Muscle of leg (tissue), 11 donors: Measurements from ENCODE around the gene IPMK. TPM values are rescaled to one million over a fixed set of nuclear protein-coding genes. Genes with fewer than 3 reads are reported as not detected.
"Not testable (repeated sequence)": the region's sequence is repeated elsewhere in the genome, so short reads cannot be mapped to it uniquely, and the experiment has no call there.

Experiments
- DNase-seq: peaks from one replicate; pipeline ENCODE4 v3.0.0; 2013
- H3K27ac ChIP-seq: one replicate; pipeline ENCODE4 v1.5.1; 2013; ENCODE audit warnings: mild to moderate bottlenecking, low read length, control low read depth
- H3K27me3 ChIP-seq: one replicate; pipeline ENCODE4 v1.6.1; 2013; ENCODE audit warnings: low read length; ENCODE audit not compliant: control insufficient read depth, insufficient read depth
- H3K36me3 ChIP-seq: one replicate; pipeline ENCODE4 v1.6.1; 2013; ENCODE audit warnings: low read length; ENCODE audit not compliant: control insufficient read depth, insufficient read depth
- H3K4me1 ChIP-seq: one replicate; pipeline ENCODE4 v1.6.1; 2013; ENCODE audit warnings: low read length; ENCODE audit not compliant: control insufficient read depth, insufficient read depth
- H3K4me3 ChIP-seq: one replicate; pipeline ENCODE4 v1.5.1; 2013; ENCODE audit warnings: low read length, control low read depth
- H3K9me3 ChIP-seq: replicated peaks from 2 replicates; pipeline ENCODE4 v1.6.1; 2013; ENCODE audit warnings: low read depth, low read length; ENCODE audit not compliant: control insufficient read depth
- WGBS: methylation state at CpG from one replicate; pipeline ENCODE4 v1.1.5; 2013; ENCODE audit warnings: missing lambda C conversion rate; ENCODE audit not compliant: insufficient coverage; 5-methylcytosine and 5-hydroxymethylcytosine counted together
- polyA plus RNA-seq, 8 donors: library from polyadenylated mRNA; unstranded; fragments of 120-200 nt; gene quantifications; one replicate each; pipeline versions ENCODE4 v1.2.1 to v1.2.3, GENCODE V29; 2013; ENCODE audit warnings: inconsistent platforms in 1 of 8, low replicate concordance in 1 of 8; ENCODE audit not compliant: insufficient read length in 8 of 8, insufficient read depth in 1 of 8
- total RNA-seq: library from RNA; stranded (reverse); fragments of 120-200 nt; gene quantifications from one replicate; pipeline ENCODE4 v1.2.4, GENCODE V29; 2013

Gene IPMK
- total and polyA plus RNA-seq, 9 donors: 2.7 to 4.6 (median 3.5) TPM

DNA sequence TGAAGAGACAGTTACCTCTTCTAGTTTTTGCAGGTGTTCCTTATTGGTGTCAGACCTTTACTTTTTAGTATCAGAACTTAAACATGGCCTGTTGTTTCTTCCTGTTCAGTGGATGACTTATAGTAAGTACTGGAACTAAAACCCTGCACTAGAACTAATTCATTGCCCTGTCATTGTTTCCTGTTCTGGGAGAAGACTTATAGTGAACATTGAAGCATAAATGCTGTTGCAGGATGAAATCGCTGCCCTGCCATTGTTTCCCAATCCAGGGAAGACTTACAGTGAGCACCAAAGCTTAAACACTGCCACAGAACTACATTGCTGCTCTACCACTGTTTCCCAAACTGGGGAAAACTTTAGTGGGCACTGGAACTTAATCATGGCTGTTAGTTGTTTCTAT, 13.1 kb downstream of the IPMK start:
- no CpG with 5 or more reads among the region's 1 CpG for WGBS
- H3K9me3 ChIP-seq: peaks cover 5% of the 10 kb centered on the region

DNA sequence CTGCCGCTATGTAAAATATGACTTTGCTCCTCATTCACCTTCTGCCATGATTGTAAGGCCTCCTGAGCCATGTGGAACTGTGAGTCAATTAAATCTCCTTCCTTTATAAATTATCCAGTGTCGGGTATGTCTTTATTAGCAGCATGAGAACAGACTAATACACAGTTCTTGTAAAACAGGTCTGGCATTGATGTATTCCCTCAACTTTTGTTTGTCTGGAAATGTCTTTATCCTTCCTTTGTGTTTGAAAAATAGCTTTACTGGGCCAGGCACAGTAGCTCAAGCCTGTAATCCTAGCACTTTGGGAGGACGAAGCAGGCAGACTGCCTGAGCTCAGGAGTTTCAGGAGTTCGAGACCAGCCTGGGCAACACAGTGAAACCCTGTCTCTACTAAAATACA, 14.5 kb downstream of the IPMK start:
- H3K36me3 ChIP-seq: peaks cover 2% of the 10 kb centered on the region
- no peak overlapping the region for H3K4me3 ChIP-seq
- DNase-seq: no peak
- no peaks in the 10 kb centered on the region for H3K27me3 ChIP-seq
- no peaks in the 10 kb centered on the region for H3K4me1 ChIP-seq
- H3K27ac ChIP-seq: no peak overlapping the region
- peaks cover 5% of the 10 kb centered on the region for H3K9me3 ChIP-seq
- WGBS: 88% methylated on average over 1 of the region's 4 CpGs

More for the DNA sequence above, 13.1 kb downstream of the IPMK start:
- Histone ChIP-seq H3K4me3 (no peak overlapping the region), H3K27me3 (no peaks in the 10 kb centered on the region), H3K27ac (no peak overlapping the region), H3K4me1 (no peaks in the 10 kb centered on the region), H3K36me3 (peaks cover 2% of the 10 kb centered on the region)
- no peak for DNase-seq

DNA sequence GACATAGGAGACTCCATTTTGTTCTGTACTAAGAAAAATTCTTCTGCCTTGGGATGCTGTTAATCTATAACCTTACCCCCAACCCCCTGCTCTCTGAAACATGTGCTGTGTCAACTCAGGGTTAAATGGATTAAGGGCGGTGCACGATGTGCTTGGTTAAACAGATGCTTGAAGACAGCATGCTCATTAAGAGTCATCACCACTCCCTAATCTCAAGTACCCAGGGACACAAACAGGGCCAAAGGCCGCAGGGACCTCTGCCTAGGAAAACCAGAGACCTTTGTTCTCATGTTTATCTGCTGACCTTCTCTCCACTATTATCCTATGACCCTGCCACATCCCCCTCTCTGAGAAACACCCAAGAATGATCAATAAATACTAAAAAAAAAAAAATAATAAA, 23.0 kb downstream of the IPMK start:
- not testable (repeated sequence) for H3K36me3 ChIP-seq, H3K4me3 ChIP-seq, H3K9me3 ChIP-seq, H3K4me1 ChIP-seq, DNase-seq, H3K27me3 ChIP-seq, H3K27ac ChIP-seq
- WGBS: no CpG with 5 or more reads among the region's 3 CpGs

DNA sequence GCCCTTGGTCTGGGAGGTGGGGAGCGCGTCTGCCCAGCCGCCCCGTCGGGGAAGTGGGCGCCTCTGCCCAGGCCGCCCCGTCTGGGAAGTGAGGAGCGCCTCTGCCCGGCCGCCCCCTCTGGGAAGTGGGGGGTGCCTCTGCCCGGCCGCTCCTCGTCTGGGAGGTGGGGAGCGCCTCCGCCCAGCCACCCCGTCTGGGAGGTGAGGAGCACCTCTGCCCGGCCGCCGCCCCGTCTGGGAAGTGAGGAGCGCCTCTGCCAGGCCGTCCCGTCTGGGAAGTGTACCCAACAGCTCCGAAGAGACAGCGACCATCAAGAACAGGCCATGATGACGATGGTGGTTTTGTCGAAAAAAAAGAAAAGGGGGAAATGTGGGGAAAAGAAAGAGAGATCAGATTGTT, 23.5 kb downstream of the IPMK start:
- not testable (repeated sequence) for H3K9me3 ChIP-seq, H3K27ac ChIP-seq, DNase-seq, H3K4me3 ChIP-seq, H3K27me3 ChIP-seq, H3K36me3 ChIP-seq, H3K4me1 ChIP-seq
- WGBS: 95% methylated on average over 19 of the region's 28 CpGs

- not testable (repeated sequence) for H3K36me3 ChIP-seq, H3K9me3 ChIP-seq, DNase-seq, H3K4me1 ChIP-seq, H3K4me3 ChIP-seq, H3K27ac ChIP-seq, H3K27me3 ChIP-seq
- WGBS: 100% methylated on average over 16 of the region's 31 CpGs
These were observed 23.9 kb downstream of the IPMK start for GRCh38 chr10:58243801-58244200.

DNA sequence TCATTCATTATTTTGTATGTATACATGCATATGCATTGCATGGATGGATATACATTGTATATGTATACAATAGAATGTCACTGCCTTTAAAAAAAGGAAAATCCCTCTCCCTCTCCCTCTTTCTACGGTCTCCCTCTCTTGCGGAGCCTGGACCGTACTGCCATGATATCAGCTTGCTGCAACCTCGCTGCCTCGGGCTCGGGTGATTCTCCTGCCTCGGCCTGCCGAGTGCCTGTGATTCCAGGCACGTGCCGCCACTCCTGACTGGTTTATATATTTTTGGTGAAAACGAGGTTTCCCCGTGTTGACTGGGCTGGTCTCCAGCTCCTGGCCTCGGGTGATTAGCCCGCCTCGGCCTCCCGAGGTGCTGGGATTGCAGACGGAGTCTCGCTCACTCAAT, 24.4 kb downstream of the IPMK start:
- no peaks in the 10 kb centered on the region for H3K4me1 ChIP-seq
- H3K27me3 ChIP-seq: no peaks in the 10 kb centered on the region
- no peak overlapping the region for H3K4me3 ChIP-seq
- H3K27ac ChIP-seq: no peak overlapping the region
- H3K36me3 ChIP-seq: no peaks in the 10 kb centered on the region
- DNase-seq: no peak
- H3K9me3 ChIP-seq: no peaks in the 10 kb centered on the region
- 98% methylated on average over 7 of the region's 18 CpGs for WGBS

DNA sequence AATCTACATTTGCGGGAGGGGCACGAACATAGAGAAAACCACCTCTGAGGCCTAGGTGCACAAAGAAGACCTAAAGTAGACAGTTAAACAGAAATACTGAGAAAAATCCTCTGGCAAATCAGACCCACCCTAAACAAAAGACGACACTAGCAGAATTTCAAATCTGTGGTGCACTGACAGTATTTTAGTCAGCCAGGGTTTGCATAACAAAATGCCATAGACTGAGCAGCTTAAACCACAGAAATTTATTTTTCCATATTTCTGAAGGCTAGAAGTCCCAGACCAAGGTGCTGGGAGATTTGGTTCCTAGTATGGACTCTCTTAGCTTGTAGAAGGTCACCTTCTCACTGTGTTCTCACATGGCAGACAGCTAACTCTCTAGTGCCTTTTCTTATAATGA, 26.3 kb downstream of the IPMK start:
- no peaks in the 10 kb centered on the region for H3K4me1 ChIP-seq
- no peak overlapping the region for H3K27ac ChIP-seq
- WGBS: no CpG with 5 or more reads among the region's 3 CpGs

GRCh38 chr10:58240531-58240930, 27.2 kb downstream of the IPMK start:
- no peak for DNase-seq
- Histone ChIP-seq H3K36me3 (peaks cover 5% of the 10 kb centered on the region), H3K9me3 (no peaks in the 10 kb centered on the region), H3K4me1 (no peaks in the 10 kb centered on the region), H3K27me3 (no peaks in the 10 kb centered on the region), H3K27ac (no peak overlapping the region), H3K4me3 (no peak overlapping the region)
- no CpG with 5 or more reads among the region's 4 CpGs for WGBS

More for the DNA sequence above, 26.3 kb downstream of the IPMK start:
- Histone ChIP-seq H3K27me3 (no peaks in the 10 kb centered on the region), H3K4me3 (no peak overlapping the region), H3K36me3 (peaks cover 5% of the 10 kb centered on the region), H3K9me3 (no peaks in the 10 kb centered on the region)
- DNase-seq: no peak

GRCh38 chr10:58239561-58240169, 28.0 kb downstream of the IPMK start:
- H3K36me3 ChIP-seq: peaks cover 5% of the 10 kb centered on the region
- H3K9me3 ChIP-seq: no peaks in the 10 kb centered on the region
- H3K4me1 ChIP-seq: no peaks in the 10 kb centered on the region
- DNase-seq: no peak
- 100% methylated on average over 2 of the region's 5 CpGs for WGBS
- no peak overlapping the region for H3K27ac ChIP-seq
- H3K27me3 ChIP-seq: no peaks in the 10 kb centered on the region
- H3K4me3 ChIP-seq: no peak overlapping the region

DNA sequence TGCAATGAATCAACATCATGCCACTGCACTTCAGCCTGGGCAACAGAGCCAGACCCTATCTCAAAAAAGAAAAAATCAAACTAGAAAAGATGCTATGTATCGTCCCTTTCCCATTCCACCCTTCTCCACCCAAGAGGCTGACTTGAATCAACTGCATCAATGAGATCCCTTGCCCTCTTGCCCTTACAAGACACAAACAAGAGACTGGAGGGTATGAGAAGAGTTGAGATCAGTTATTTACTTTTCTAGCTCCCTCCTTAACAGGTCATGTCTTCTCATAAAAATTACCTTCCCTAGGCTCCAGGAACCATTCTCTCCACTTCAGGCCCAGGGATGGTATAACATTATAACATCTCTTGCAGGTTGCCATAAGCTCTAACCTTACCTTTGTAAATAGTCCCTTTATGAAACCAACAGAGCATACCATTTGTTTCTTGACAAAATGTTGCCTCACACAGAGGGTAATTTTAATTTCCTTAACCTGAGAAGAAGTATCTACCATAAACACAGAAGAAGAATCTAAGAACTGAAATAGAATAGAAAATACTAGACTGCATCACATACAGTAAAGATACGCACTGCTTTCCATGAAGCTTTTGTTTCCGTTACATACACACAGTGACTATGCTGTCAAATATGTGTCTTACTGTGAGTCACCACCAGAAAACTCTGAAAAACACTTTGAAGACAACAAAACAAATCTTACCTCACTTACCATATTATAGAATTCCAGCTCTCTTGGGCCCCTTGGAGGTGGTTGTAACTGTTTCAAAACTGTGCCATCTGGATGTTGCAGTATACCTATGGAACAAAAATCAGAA, 30.5 kb downstream of the IPMK start:
- no peaks in the 10 kb centered on the region for H3K9me3 ChIP-seq
- peaks cover 5% of the 10 kb centered on the region for H3K36me3 ChIP-seq
- H3K4me1 ChIP-seq: no peaks in the 10 kb centered on the region
- no peaks in the 10 kb centered on the region for H3K27me3 ChIP-seq
- H3K4me3 ChIP-seq: no peak overlapping the region
- no CpG with 5 or more reads among the region's 3 CpGs for WGBS
- DNase-seq: peak; percentile 6
- no peak overlapping the region for H3K27ac ChIP-seq
